HFFc6 (cell line): ENCODE measurements around the gene YWHAE. TPM values are rescaled to one million over a fixed set of nuclear protein-coding genes. Genes with fewer than 3 reads are reported as not detected.
"Not testable (repeated sequence)": the region's sequence is repeated elsewhere in the genome, so short reads cannot be mapped to it uniquely, and the experiment has no call there.

Experiments
- DNase-seq: peaks from one replicate; pipeline ENCODE4 v3.0.0-alpha.2; 2018
- H3K27ac Mint-ChIP-seq: 2 replicates; pipeline ENCODE4 v1.8.0; 2020; ENCODE audit warnings: mild to moderate bottlenecking, mixed read lengths
- H3K27me3 Mint-ChIP-seq: 2 replicates; pipeline ENCODE4 v1.8.0; 2021; ENCODE audit warnings: mild to moderate bottlenecking, moderate library complexity, mixed read lengths; ENCODE audit not compliant: insufficient read depth
- H3K36me3 Mint-ChIP-seq: 2 replicates; pipeline ENCODE4 v1.8.0; 2021; ENCODE audit warnings: low read depth, mixed read lengths
- H3K4me1 Mint-ChIP-seq: 2 replicates; pipeline ENCODE4 v1.8.0; 2020; ENCODE audit warnings: low read depth, mixed read lengths
- H3K4me3 Mint-ChIP-seq: 2 replicates; pipeline ENCODE4 v1.8.0; 2020; ENCODE audit warnings: mild to moderate bottlenecking, moderate library complexity, mixed read lengths
- H3K9me3 Mint-ChIP-seq: 2 replicates; pipeline ENCODE4 v1.8.0; 2020; ENCODE audit warnings: mild to moderate bottlenecking, mixed read lengths
- total RNA-seq, 6 experiments: library from RNA; stranded (reverse); fragmentation: NEBNext Ultra II Directional; extraction: Animal tissue kit (Norgen Biotek cat#: 25700); gene quantifications; 2 replicates in 1 of 6; 3 replicates in 5 of 6; pipeline ENCODE4 v1.2.3, GENCODE V29; 2021
- TF ChIP-seq, protein P1 (sequence below): fragments of 200-600 bp; sonication (generic); IDR thresholded peaks from 2 replicates; pipeline ENCODE4 v1.5.0; 2021; ENCODE audit warnings: antibody characterized with exemption, mild to moderate bottlenecking

YWHAE gene
- total RNA-seq, 6 experiments from 2014 or later, result 713 to 967 (median 844) TPM

DNA sequence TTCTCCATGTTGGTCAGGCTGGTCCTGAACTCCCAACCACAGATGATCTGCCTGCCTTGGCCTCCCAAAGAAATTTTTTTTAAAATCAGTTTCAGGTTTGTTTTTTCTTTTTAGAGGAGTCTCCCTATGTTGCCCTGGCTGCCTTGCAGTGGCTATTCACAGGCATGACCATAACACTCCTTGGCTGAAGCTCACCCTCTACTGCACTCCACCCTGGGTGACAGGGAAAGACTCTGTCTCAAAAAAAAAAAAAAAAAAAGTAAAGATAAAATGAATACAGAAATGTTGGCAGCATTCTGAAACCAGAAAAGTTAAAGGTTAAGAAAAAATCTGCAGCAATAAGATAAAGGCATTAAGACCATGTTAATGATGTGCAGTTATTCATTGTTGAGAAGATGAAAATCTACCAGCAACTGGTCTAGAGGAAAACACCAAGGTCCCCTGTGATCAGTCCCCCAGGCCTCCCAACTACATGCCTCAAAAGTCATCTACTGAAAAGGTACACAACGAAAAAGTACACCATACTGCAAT lies 15.1 kb downstream of the YWHAE start:
- Mint-ChIP-seq H3K9me3 (no peaks in the 10 kb centered on the region), H3K4me1 (peaks cover 45% of the 10 kb centered on the region), H3K27ac (0 out of 2 replicates have a peak overlapping the region, but pooled peaks have one; percentile 13), H3K27me3 (peaks cover 5% of the 10 kb centered on the region), H3K36me3 (peaks cover 14% of the 10 kb centered on the region; the same call in 1 of the 2 replicates), H3K4me3 (no peak overlapping the region)
- TF ChIP-seq, protein P1, sequence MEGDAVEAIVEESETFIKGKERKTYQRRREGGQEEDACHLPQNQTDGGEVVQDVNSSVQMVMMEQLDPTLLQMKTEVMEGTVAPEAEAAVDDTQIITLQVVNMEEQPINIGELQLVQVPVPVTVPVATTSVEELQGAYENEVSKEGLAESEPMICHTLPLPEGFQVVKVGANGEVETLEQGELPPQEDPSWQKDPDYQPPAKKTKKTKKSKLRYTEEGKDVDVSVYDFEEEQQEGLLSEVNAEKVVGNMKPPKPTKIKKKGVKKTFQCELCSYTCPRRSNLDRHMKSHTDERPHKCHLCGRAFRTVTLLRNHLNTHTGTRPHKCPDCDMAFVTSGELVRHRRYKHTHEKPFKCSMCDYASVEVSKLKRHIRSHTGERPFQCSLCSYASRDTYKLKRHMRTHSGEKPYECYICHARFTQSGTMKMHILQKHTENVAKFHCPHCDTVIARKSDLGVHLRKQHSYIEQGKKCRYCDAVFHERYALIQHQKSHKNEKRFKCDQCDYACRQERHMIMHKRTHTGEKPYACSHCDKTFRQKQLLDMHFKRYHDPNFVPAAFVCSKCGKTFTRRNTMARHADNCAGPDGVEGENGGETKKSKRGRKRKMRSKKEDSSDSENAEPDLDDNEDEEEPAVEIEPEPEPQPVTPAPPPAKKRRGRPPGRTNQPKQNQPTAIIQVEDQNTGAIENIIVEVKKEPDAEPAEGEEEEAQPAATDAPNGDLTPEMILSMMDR, result no peak
- no peak for DNase-seq

DNA sequence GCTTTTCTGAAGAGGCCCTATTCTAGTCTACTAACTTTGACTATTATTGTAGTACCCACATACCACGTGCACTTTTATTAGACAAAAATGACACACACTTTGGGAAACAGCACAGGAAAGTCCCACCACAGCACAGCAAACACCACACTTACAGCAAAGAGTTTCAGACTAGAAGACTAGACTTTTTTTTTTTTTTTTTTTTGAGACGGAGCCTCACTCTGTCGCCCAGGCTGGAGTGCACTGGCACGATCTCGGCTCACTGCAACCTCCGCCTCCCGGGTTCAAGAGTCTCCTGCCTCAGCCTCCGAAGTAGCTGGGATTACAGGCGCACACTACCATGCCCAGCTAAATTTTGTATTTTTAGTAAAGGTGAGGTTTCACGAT lies 20.1 kb downstream of the YWHAE start:
- Mint-ChIP-seq H3K36me3 (peaks cover 7% of the 10 kb centered on the region; the same call in 1 of the 2 replicates), H3K4me1 (peaks cover 72% of the 10 kb centered on the region), H3K27me3 (peaks cover 4% of the 10 kb centered on the region), H3K27ac (peak overlapping the region; percentile 33), H3K9me3 (no peaks in the 10 kb centered on the region), H3K4me3 (peak overlapping the region; percentile 6; the same call in 1 of the 2 replicates)
- DNase-seq, result no peak
- TF ChIP-seq, protein P1, result no peak

DNA sequence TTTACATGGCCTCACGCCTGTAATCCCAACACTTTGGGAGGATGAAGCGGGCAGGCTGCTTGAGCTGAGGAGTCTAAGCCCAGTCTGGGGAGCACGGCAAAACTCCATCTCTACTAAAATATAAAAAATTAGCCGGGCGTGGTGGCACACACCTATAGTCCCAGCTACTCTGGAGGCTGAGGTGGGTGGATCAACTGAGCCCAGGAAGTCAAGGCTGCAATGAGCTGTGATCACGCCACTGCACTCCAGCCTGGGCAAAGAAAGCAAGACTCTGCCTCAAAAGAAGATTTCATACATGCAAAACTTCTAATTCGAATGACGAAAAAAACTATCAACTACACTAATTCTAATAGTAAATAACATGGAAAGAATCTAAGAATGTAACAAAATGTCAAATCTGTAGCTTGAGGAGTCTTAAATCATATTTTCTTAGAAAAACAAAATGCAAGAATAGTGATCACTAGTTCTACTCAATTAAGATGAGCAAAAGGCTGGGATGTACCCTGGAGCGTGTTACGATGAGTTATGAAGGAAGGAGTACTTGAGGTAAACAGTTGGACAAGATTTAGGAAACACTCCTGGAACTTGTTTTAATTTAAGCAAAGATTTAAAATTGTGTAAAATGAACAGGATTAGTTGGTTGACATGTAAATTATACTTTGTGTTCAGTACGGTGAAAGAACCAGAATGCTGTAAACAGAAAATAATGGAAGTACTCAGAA lies 20.7 kb downstream of the YWHAE start:
- no peak for DNase-seq

DNA sequence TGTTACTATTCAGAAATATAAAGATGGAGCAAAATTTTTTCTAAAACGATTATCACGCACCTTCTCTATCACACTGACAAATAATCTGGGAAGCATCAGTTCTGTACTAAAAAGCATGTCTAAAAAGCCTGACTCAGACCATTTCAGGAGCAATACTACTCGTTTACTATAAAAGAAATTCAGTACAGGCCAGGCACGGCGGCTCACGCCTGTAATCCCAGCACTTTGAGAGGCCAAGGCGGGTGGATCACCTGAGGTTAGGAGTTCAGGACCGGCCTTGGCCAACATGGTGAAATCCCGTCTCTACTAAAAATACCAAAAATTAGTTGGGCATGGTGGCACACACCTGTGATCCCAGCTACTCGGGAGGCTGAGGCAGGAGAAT lies 21.6 kb downstream of the YWHAE start:
- peak overlapping the region; percentile 32; the same call in 1 of the 2 replicates for H3K4me3 Mint-ChIP-seq
- H3K4me1 Mint-ChIP-seq, result peaks cover 77% of the 10 kb centered on the region

More for the DNA sequence above, 20.7 kb downstream of the YWHAE start:
- 0 out of 2 replicates have a peak, but pooled peaks cover 2% of the 10 kb centered on the region for H3K27me3 Mint-ChIP-seq
- H3K27ac Mint-ChIP-seq, result peak overlapping the region; percentile 33
- peak overlapping the region; percentile 24 for H3K4me3 Mint-ChIP-seq
- TF ChIP-seq, protein P1, result no peak
- H3K4me1 Mint-ChIP-seq, result peaks cover 75% of the 10 kb centered on the region
- H3K9me3 Mint-ChIP-seq, result no peaks in the 10 kb centered on the region
- peaks cover 7% of the 10 kb centered on the region; the same call in 1 of the 2 replicates for H3K36me3 Mint-ChIP-seq

DNA sequence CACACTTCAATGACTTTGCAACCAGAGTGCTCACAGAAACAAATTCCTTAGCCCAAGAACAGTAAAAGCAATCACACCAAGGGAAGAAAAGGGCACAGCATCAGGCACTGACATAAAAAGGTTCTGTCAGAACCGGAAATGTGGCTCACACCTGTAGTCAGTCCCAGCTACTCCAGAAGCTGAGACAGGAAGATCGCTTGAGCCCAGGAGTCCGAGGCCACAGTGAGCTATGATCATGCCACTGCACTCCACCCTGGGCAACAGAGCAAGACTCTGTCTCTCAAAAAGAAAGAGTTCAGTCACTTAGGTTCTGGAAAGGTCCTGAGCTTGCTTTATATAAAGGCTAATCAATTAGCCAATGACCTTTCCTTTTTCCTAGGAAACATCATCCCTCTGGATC lies 22.7 kb downstream of the YWHAE start:
- TF ChIP-seq, protein P1, result no peak
- H3K27ac Mint-ChIP-seq, result peak overlapping the region; percentile 48; the same call in 1 of the 2 replicates
- no peak for DNase-seq

More for the DNA sequence above, 21.6 kb downstream of the YWHAE start:
- not testable (repeated sequence) for H3K9me3 Mint-ChIP-seq, DNase-seq, H3K27me3 Mint-ChIP-seq, H3K36me3 Mint-ChIP-seq
- peak overlapping the region; percentile 65 for H3K27ac Mint-ChIP-seq

DNA sequence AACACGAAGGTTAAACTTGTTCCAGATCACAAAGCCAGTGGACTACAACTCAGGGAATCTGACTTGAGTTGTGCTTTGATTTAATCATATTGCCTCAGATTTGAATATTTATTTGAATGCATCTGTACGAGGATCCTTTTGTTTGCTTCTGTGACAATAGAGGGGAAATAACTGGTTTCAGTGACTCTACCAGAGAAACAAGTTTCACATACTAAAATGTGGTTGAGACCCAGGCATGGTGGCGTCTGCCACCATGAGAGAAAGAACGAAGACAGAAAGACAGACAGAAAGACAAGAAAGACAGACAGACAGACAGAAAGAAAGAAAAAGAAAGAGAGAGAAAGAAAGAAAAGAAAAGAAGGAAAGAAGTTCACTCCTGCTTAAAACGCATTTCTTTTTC lies 24.0 kb downstream of the YWHAE start:
- peak overlapping the region; percentile 33 for H3K4me3 Mint-ChIP-seq
- H3K9me3 Mint-ChIP-seq, result no peaks in the 10 kb centered on the region
- TF ChIP-seq, protein P1, result no peak
- peaks cover 7% of the 10 kb centered on the region; the same call in 1 of the 2 replicates for H3K36me3 Mint-ChIP-seq
- no peaks in the 10 kb centered on the region for H3K27me3 Mint-ChIP-seq
- peak overlapping the region; percentile 15 for H3K27ac Mint-ChIP-seq
- DNase-seq, result no peak
- H3K4me1 Mint-ChIP-seq, result peaks cover 78% of the 10 kb centered on the region

More for the DNA sequence above, 22.7 kb downstream of the YWHAE start:
- Mint-ChIP-seq H3K4me1 (peaks cover 80% of the 10 kb centered on the region), H3K4me3 (no peak overlapping the region), H3K9me3 (no peaks in the 10 kb centered on the region), H3K36me3 (peaks cover 7% of the 10 kb centered on the region; the same call in 1 of the 2 replicates), H3K27me3 (0 out of 2 replicates have a peak, but pooled peaks cover 2% of the 10 kb centered on the region)
